ENCODE results near the gene TBCD. TPM values are rescaled to one million over a fixed set of nuclear protein-coding genes. Genes with fewer than 3 reads are reported as not detected.

TBCD gene
- total RNA-seq, 1 donor = 39.5 TPM

- H3K4me3 ChIP-seq (ENCODE audit: low read depth, low read length) = no peak overlapping the region
- TF ChIP-seq, protein P1, sequence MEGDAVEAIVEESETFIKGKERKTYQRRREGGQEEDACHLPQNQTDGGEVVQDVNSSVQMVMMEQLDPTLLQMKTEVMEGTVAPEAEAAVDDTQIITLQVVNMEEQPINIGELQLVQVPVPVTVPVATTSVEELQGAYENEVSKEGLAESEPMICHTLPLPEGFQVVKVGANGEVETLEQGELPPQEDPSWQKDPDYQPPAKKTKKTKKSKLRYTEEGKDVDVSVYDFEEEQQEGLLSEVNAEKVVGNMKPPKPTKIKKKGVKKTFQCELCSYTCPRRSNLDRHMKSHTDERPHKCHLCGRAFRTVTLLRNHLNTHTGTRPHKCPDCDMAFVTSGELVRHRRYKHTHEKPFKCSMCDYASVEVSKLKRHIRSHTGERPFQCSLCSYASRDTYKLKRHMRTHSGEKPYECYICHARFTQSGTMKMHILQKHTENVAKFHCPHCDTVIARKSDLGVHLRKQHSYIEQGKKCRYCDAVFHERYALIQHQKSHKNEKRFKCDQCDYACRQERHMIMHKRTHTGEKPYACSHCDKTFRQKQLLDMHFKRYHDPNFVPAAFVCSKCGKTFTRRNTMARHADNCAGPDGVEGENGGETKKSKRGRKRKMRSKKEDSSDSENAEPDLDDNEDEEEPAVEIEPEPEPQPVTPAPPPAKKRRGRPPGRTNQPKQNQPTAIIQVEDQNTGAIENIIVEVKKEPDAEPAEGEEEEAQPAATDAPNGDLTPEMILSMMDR (IDR thresholded peaks at IDR 0.05; ENCODE audit: insufficient read depth, low read length) = no peak
- no peak for DNase-seq (ENCODE audit: low read depth)
These were observed 218.2 kb downstream of the TBCD start for GRCh38 chr17:82970067-82970466.

DNA sequence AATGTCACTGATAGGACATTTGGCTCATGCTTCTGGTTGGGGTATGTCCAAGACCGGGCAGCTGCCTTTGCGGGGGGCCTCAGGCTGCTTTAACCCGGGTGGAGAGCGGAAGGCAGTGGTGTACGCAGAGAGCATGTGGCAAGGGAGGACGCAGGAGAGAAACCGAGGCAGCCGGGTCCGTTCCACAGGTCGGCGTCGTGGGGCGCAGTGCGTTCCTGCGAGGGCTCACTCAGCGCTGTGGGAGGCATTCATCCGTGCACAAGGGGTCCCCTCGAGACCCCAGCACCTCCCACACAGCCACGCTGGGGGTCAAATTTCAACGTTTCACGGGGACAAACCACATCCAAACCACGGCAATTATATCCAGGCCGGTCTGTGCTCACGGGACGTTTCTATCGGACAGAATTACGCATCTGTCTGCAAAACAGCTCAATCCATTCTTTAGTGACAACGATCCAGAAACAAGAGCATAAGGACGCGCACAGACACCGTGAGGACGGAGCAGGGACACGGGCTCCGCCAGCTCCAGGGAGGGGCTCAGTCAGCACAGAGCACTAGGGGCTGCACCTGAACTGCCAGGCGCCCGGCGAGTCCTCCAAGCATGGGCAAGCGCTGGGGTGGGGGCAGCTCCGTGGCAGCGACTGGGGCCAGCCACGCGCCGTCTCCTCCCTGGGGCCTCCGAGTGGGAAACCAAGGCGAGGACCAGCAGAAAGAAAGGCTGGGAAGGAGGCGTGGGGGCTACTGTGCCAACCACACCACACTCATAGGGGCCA, 219.1 kb downstream of the TBCD start:
- DNase-seq (ENCODE audit: low read depth) = no peak
- H3K4me3 ChIP-seq (ENCODE audit: low read depth, low read length) = no peak overlapping the region
- TF ChIP-seq, protein P1 (IDR thresholded peaks at IDR 0.05; ENCODE audit: insufficient read depth, low read length) = no peak

- TF ChIP-seq, protein P1 (IDR thresholded peaks at IDR 0.05; ENCODE audit: insufficient read depth, low read length) = no peak
- no peak for DNase-seq (ENCODE audit: low read depth)
- no peak overlapping the region for H3K4me3 ChIP-seq (ENCODE audit: low read depth, low read length)
These were observed 221.0 kb downstream of the TBCD start for GRCh38 chr17:82972836-82973372.

GRCh38 chr17:82973456-82974135, 221.7 kb downstream of the TBCD start:
- no peak overlapping the region for H3K4me3 ChIP-seq (ENCODE audit: low read depth, low read length)
- TF ChIP-seq, protein P1 (IDR thresholded peaks at IDR 0.05; ENCODE audit: insufficient read depth, low read length) = no peak

DNA sequence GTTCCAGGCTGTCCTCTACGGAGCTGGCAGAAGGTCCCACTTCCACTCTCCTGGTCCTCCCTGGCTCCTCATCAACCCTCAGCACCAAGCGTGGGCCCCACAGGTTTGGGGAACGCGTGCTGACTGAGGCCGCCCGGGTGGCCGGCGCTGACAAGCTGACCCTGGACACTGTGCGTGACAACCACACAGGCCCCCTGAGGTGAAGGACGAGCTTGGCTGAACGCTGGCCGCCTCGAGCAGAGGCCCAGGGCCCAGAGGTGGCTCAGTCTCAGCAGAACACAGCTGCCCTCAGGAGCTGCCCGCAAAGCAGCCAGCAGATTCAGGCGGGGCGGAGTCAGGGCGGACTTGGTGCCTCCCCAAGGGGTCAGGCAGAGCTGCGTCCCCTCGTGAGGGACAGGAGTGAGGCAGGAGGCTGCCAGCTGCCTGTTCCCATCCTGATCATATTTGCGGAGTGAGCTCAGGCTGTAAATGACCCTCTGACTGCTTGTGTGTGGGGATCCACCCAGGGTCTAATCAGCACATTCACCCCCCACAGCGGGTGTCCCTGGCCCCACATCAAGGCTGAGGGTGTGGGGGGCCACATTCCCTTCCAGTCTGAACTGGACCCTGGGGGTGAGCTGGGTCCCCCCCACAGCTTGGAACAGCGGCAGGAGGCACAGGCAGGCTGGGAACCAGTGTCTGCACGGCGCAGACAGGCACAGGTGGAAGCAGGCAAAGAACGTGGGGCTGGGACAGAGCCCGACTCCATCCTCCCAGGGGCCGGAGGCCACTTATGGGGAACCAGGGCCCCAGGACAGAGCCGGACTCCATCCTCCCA, 222.5 kb downstream of the TBCD start:
- no peak for DNase-seq (ENCODE audit: low read depth)
- TF ChIP-seq, protein P1 (IDR thresholded peaks at IDR 0.05; ENCODE audit: insufficient read depth, low read length) = no peak
- H3K4me3 ChIP-seq (ENCODE audit: low read depth, low read length) = no peak overlapping the region

More at GRCh38 chr17:82973456-82974135, 221.7 kb downstream of the TBCD start:
- DNase-seq (ENCODE audit: low read depth) = no peak

GRCh38 chr17:82976982-82977488, 225.2 kb downstream of the TBCD start:
- no peak for DNase-seq (ENCODE audit: low read depth)
- TF ChIP-seq, protein P1 (IDR thresholded peaks at IDR 0.05; ENCODE audit: insufficient read depth, low read length) = no peak
- no peak overlapping the region for H3K4me3 ChIP-seq (ENCODE audit: low read depth, low read length)
